Measurements from ENCODE around the gene TSPAN18.

GRCh38 chr11:44840085-44840478, 113.3 kb downstream of the TSPAN18 start:
- TF ChIP-seq EZH2 (IDR thresholded peaks at IDR 0.05; ENCODE audit: insufficient read depth, low read length) (no peak), CTCF (IDR thresholded peaks at IDR 0.05; ENCODE audit: insufficient read depth, low read depth, low read length) (no peak)
